GM12801 (cell line): Measurements from ENCODE around the gene NOTUM.

Experiments
- TF ChIP-seq, protein P1 (sequence below): IDR thresholded peaks from one replicate; pipeline ENCODE4 v1.5.1; 2011; ENCODE audit warnings: control low read depth; ENCODE audit not compliant: insufficient read length; ENCODE audit errors: extremely low read depth

Gene NOTUM

DNA sequence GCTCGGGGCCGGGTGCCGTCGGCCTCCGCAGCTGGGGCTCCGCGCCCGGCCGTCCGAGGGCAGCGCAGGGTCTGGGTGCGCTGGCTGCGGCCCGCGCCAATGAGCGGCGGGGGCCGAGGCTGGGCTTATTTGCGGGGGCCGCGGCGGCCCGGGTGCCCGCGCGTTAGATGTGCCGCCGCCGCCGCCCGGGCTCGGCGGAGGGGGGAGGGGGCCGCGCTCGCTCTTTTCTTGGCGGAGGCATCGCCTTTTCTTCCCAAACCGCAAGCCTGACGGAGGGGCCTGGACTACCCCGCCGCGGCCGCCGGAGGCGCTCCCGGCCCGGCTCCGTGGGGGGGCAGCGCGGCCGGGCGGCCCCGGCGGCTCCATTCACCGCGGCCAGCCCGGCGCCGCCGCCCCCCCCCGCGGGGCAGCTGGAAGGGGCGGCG lies at the start of gene NOTUM:
TSS of gene NOTUM (minus strand) at position 101 of the 425 bp plus-strand sequence. CDS start 278 bp downstream, outside the sequence.
- TF ChIP-seq, protein P1, sequence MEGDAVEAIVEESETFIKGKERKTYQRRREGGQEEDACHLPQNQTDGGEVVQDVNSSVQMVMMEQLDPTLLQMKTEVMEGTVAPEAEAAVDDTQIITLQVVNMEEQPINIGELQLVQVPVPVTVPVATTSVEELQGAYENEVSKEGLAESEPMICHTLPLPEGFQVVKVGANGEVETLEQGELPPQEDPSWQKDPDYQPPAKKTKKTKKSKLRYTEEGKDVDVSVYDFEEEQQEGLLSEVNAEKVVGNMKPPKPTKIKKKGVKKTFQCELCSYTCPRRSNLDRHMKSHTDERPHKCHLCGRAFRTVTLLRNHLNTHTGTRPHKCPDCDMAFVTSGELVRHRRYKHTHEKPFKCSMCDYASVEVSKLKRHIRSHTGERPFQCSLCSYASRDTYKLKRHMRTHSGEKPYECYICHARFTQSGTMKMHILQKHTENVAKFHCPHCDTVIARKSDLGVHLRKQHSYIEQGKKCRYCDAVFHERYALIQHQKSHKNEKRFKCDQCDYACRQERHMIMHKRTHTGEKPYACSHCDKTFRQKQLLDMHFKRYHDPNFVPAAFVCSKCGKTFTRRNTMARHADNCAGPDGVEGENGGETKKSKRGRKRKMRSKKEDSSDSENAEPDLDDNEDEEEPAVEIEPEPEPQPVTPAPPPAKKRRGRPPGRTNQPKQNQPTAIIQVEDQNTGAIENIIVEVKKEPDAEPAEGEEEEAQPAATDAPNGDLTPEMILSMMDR = no peak

DNA sequence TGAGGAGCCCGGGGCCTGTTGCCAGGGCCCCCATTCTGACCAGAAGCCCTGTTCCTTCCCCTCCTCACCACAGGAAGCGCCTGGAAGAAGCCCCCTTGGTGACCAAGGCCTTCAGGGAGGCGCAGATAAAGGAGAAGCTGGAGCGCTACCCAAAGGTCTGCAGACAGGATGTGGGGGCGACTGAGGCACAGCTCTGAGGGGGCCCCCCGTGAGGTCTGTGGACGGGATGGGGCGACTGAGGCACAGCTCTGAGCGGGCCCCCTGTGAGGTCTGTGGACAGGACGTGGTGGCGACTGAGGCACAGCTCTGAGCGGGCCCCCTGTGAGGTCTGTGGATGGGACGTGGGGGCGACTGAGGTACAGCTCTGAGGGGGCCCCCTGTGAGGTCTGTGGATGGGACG lies 48.4 kb upstream of the NOTUM start:
- TF ChIP-seq, protein P1 = no peak

DNA sequence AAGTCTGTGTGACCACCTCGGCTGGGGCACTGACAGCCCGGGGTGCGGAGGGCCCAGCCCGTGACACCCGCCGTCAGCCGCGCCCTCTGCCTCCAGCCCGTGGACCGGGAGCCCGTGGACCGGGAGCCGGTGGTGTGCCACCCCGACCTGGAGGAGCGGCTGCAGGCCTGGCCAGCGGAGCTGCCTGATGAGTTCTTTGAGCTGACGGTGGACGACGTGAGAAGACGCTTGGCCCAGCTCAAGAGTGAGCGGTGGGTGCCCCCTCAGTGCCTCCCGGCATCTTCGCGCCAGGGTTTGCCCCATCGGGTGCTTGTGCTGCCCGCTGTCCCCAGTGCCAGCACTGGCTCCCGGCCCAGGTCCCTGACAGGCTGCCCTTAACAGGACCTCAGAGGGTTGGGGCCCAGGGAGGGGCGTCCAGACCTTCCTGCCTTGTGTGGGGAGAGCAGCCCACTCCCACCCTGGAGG lies 48.0 kb upstream of the NOTUM start:
- TF ChIP-seq, protein P1 = no peak

DNA sequence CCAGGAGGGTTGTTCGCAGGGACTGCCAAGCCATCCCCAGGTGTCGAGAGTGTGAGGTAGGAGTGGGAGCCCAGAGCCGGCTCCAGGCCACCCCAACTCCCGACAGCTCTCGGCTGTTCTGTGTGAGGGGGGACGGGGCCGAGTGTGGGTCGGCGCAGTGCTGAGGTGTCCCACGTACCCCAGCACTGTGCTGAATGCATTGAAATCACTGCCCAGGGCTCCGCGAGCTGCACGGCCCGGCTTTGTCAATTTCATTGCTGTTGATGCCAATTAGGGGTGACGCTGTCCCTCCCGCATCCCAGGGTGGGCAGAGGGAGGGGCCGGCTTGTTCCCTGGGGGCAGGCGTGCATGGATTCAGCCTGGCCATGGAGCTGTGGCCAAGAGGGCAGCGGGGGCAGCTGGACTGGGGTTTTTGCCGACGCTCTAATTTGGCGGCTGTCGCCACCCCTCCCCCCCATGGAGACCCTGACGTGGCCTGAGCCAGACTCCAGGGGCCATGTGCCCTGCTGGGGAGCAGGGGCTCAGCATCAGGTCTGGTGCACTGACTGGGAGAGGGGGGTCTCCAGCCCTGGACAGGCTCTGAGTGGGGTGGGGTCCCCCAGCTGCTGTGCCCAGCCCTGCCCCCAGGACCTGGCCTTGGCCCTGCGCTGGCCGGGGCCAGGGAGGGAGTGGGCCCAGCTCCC lies 47.4 kb upstream of the NOTUM start:
- TF ChIP-seq, protein P1 = no peak

DNA sequence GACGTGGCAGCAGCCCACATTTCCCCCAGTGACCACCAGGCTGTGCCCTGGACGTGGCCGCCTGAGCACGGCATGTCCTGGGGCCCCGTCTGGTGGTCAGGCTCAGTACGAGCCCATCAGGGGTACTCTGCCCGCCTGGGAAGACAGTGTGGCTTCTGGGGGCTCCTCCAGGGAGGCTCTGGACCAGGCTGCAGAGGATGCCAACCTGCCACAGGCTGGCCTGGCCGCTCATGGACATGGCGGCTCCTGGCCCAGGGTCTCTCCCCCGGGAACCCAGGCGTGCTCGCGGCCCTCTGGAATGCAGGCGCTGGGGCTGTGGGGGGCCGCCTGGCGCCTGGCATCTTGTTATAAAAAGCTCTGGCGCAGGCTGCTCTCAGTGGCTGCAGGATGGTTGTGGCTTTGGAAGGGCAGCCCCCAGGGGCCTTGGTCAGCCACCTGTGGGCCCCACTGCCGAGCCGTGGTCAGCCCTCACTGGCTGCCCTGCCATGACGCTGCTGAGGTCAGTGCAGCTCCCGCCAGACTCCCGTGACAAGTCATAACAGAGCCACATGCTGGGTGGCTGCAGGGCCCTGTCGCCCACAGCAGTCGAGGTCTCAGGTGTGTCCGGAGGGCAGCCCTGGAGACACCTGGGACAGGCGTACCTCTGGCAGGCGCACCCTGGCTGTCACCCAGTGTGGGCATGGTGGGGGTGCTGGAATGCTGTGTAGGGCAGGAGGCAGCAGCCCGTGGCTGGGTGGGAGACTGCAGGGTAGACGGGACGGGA lies 46.7 kb upstream of the NOTUM start:
- TF ChIP-seq, protein P1 = no peak

DNA sequence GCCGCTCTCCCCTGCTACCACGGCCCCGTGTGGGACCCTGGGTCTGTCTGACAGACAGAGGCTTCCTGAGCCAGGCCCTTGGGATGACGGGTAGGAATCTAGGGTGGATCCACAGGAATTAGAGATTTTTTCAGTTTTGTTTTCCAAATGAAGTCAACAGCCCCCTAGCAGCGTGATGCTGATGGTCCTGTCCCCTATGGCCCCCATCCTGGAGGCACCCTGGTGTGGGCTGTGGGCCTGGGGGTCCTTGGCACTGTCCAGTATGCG lies 46.2 kb upstream of the NOTUM start:
- TF ChIP-seq, protein P1 = no peak

DNA sequence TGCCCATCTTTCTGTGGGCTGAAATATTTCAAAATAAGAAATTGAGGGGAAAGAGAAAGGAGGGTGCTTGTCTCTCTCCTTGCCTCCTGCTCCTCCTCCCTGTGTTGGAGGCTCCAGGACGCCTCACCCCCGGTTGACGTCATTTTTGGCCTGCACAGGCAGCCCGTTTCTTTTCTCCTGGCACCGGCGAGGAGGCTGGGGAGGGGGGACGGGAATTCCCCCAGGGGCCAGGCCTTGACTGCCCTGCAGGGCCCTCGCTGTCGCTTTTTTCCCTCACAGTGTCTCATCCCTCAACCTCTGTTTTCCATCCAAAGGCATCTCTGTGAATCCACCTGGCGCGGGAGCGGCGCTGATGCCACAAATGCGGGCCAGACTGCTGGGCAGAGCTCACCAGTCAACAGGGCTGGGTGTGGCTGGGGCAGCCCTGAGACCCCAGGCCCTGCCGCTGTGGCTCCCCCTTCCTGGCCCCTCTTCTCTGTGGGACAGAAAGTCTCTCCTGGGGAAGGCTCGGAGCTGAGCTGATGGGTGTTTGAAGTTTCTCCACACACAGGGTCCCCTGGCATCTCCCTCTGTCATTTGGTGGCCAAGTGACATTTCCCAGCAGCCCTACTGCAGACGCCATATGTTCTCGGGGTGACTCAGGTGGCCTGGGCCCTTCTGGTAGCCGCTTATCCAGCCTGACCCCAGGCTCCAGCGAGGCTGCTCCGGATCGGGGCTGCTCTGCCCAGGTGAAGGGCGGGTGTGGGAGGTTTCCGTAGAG lies 45.7 kb upstream of the NOTUM start:
- TF ChIP-seq, protein P1 = no peak
